Measurements from ENCODE around the gene AKR1B15.

DNA sequence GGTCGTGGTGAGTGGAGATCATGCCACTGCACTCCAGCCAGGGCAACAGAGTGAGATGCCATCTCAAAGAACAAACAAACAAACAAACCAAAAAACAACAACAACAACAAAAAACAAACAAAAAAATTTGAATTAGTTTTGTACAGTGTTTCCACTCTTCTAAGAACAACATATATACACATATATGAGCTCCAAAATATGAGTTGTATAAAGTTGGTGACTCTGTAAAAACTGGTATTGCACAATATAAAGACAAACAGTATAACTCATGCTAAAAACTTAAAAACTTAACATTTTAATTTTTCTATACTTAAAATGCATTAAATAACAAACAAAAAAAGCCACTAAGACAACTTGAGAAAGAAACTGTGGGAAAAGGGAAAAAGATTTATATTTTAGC lies 46.0 kb downstream of the AKR1B15 start:
- TF ChIP-seq EP300 (IDR thresholded peaks at IDR 0.05) = no peak
- TF ChIP-seq, protein P1, sequence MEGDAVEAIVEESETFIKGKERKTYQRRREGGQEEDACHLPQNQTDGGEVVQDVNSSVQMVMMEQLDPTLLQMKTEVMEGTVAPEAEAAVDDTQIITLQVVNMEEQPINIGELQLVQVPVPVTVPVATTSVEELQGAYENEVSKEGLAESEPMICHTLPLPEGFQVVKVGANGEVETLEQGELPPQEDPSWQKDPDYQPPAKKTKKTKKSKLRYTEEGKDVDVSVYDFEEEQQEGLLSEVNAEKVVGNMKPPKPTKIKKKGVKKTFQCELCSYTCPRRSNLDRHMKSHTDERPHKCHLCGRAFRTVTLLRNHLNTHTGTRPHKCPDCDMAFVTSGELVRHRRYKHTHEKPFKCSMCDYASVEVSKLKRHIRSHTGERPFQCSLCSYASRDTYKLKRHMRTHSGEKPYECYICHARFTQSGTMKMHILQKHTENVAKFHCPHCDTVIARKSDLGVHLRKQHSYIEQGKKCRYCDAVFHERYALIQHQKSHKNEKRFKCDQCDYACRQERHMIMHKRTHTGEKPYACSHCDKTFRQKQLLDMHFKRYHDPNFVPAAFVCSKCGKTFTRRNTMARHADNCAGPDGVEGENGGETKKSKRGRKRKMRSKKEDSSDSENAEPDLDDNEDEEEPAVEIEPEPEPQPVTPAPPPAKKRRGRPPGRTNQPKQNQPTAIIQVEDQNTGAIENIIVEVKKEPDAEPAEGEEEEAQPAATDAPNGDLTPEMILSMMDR (IDR thresholded peaks at IDR 0.05) = no peak

Measured in esophagus muscularis mucosa (tissue), 3 donors.